Panc1 (cell line): ENCODE measurements around the gene C1QTNF12.

Source experiments
- POLR2AphosphoS5 ChIP-seq: IDR thresholded peaks from 2 replicates; pipeline ENCODE4 v1.6.1; 2012; ENCODE audit warnings: mild to moderate bottlenecking, low read depth, low read length, moderate library complexity
- REST ChIP-seq, 2 experiments: IDR thresholded peaks; 2 replicates each; pipeline ENCODE4 v1.6.1; 2011 to 2012; ENCODE audit warnings: low read depth in 2 of 2, control low read depth in 1 of 2, low read length in 1 of 2, mild to moderate bottlenecking in 1 of 2, moderate library complexity in 1 of 2; ENCODE audit not compliant: insufficient read depth in 1 of 2
- TCF7L2 ChIP-seq: IDR thresholded peaks from 2 replicates; pipeline ENCODE4 v1.6.1; 2011; ENCODE audit warnings: mild to moderate bottlenecking, low read depth, low read length, inconsistent platforms
- TF ChIP-seq, protein P1 (sequence below): fragments of 450-650 bp; IDR thresholded peaks from 2 replicates; pipeline ENCODE4 v1.5.1; 2017; ENCODE audit warnings: mild to moderate bottlenecking

GRCh38 chr1:1213345-1214265 is 32.9 kb downstream of the C1QTNF12 start, which contains the start of gene TNFRSF4:
- TF ChIP-seq POLR2AphosphoS5 = no peak
- TF ChIP-seq REST (IDR thresholded peaks at IDR 0.05; ENCODE audit: insufficient read depth in 1 of 2, low read depth in 2 of 2, low read length in 1 of 2) = no peak
- TF ChIP-seq, protein P1, sequence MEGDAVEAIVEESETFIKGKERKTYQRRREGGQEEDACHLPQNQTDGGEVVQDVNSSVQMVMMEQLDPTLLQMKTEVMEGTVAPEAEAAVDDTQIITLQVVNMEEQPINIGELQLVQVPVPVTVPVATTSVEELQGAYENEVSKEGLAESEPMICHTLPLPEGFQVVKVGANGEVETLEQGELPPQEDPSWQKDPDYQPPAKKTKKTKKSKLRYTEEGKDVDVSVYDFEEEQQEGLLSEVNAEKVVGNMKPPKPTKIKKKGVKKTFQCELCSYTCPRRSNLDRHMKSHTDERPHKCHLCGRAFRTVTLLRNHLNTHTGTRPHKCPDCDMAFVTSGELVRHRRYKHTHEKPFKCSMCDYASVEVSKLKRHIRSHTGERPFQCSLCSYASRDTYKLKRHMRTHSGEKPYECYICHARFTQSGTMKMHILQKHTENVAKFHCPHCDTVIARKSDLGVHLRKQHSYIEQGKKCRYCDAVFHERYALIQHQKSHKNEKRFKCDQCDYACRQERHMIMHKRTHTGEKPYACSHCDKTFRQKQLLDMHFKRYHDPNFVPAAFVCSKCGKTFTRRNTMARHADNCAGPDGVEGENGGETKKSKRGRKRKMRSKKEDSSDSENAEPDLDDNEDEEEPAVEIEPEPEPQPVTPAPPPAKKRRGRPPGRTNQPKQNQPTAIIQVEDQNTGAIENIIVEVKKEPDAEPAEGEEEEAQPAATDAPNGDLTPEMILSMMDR = no peak
- no peak for TF ChIP-seq TCF7L2
